Stimulated activated CD4-positive, alpha-beta T cell treated with anti-CD3 and anti-CD28 coated beads, TNF-alpha, amount 100 ng/mL, for 1 hour (primary cell): ENCODE data around the gene MIXL1.

ENCODE experiments used
- DNase-seq, 3 donors: peaks; one replicate each; pipeline ENCODE4 v3.0.0-alpha.2; 2020; ENCODE audit warnings: low read depth in 3 of 3, low spot score in 1 of 3

MIXL1 gene

GRCh38 chr1:226276077-226276682, 52.7 kb downstream of the MIXL1 start:
- no peak for DNase-seq
